T-helper 1 cell treated with Interleukin-12 subunit alpha and Interleukin-12 subunit beta and Interleukin-4 antibody, amounts not matched to agents 30 μg/mL and 1 μg/mL, for 36 hours (primary cell): ENCODE measurements around the gene ZNF101.
A peak's percentile ranks its signal among the peaks of the same experiment; 100 is the strongest.
"Not testable (repeated sequence)": the region's sequence is repeated elsewhere in the genome, so short reads cannot be mapped to it uniquely, and the experiment has no call there.

Experiments
- H3K27ac Mint-ChIP-seq: one replicate; pipeline ENCODE4 v1.8.0; 2021; ENCODE audit warnings: mild to moderate bottlenecking, mixed read lengths
- H3K27me3 Mint-ChIP-seq: one replicate; pipeline ENCODE4 v1.8.0; 2021; ENCODE audit warnings: low read depth, mixed read lengths
- H3K36me3 Mint-ChIP-seq: one replicate; pipeline ENCODE4 v1.8.0; 2021; ENCODE audit warnings: low read depth, mixed read lengths
- H3K4me1 Mint-ChIP-seq: one replicate; pipeline ENCODE4 v1.8.0; 2021; ENCODE audit warnings: low read depth, mixed read lengths
- H3K4me3 Mint-ChIP-seq: one replicate; pipeline ENCODE4 v1.8.0; 2021; ENCODE audit warnings: mild to moderate bottlenecking, moderate library complexity, mixed read lengths
- H3K9me3 Mint-ChIP-seq: one replicate; pipeline ENCODE4 v1.8.0; 2021; ENCODE audit warnings: mixed read lengths

The ZNF101 gene

GRCh38 chr19:19662344-19662743 lies 6.3 kb upstream of the ZNF101 start:
- Mint-ChIP-seq H3K9me3 (no peaks in the 10 kb centered on the region), H3K27ac (peak overlapping the region; percentile 90), H3K4me1 (peaks cover 20% of the 10 kb centered on the region), H3K36me3 (peaks cover 35% of the 10 kb centered on the region), H3K4me3 (peak overlapping the region; percentile 87), H3K27me3 (no peaks in the 10 kb centered on the region)

- Mint-ChIP-seq H3K9me3 (no peaks in the 10 kb centered on the region), H3K36me3 (peaks cover 31% of the 10 kb centered on the region), H3K4me3 (peak overlapping the region; percentile 87)
These were observed 5.8 kb upstream of the ZNF101 start for GRCh38 chr19:19662871-19663255.

GRCh38 chr19:19663256-19664120 lies 5.2 kb upstream of the ZNF101 start, which contains the start of gene ATP13A1:
Gene ATP13A1, minus strand, starts transcription at chr19:19663676. Its CDS starts 10 bp downstream, at chr19:19663666.
- peaks cover 4% of the 10 kb centered on the region for H3K9me3 Mint-ChIP-seq
- H3K27me3 Mint-ChIP-seq = no peaks in the 10 kb centered on the region
- peaks cover 30% of the 10 kb centered on the region for H3K36me3 Mint-ChIP-seq
- peak within 1 kb of the TSS; percentile 97 for H3K27ac Mint-ChIP-seq
- H3K4me3 Mint-ChIP-seq = peak within 1 kb of the TSS; percentile 92
- H3K4me1 Mint-ChIP-seq = peaks cover 24% of the 10 kb centered on the region

More at GRCh38 chr19:19662871-19663255, 5.8 kb upstream of the ZNF101 start:
- Mint-ChIP-seq H3K27me3 (no peaks in the 10 kb centered on the region), H3K4me1 (peaks cover 20% of the 10 kb centered on the region), H3K27ac (peak overlapping the region; percentile 90)

GRCh38 chr19:19665420-19665948 lies 3.2 kb upstream of the ZNF101 start:
- Mint-ChIP-seq H3K36me3 (peaks cover 39% of the 10 kb centered on the region), H3K27ac (peak overlapping the region; percentile 9), H3K4me1 (peaks cover 29% of the 10 kb centered on the region), H3K4me3 (peak overlapping the region; percentile 17)
- H3K9me3 Mint-ChIP-seq, H3K27me3 Mint-ChIP-seq: not testable (repeated sequence)

- peak overlapping the region; percentile 81 for H3K4me3 Mint-ChIP-seq
- no peaks in the 10 kb centered on the region for H3K27me3 Mint-ChIP-seq
- H3K36me3 Mint-ChIP-seq = peaks cover 55% of the 10 kb centered on the region
- H3K4me1 Mint-ChIP-seq = peaks cover 12% of the 10 kb centered on the region
- H3K9me3 Mint-ChIP-seq = peaks cover 35% of the 10 kb centered on the region
- peak overlapping the region; percentile 85 for H3K27ac Mint-ChIP-seq
These were observed 1.5 kb downstream of the ZNF101 start for GRCh38 chr19:19670070-19670551.

GRCh38 chr19:19672816-19673215 lies 4.2 kb downstream of the ZNF101 start:
- Mint-ChIP-seq H3K27me3 (no peaks in the 10 kb centered on the region), H3K36me3 (peaks cover 79% of the 10 kb centered on the region), H3K4me3 (no peak overlapping the region), H3K27ac (no peak overlapping the region), H3K4me1 (peaks cover 15% of the 10 kb centered on the region), H3K9me3 (peaks cover 57% of the 10 kb centered on the region)

- Mint-ChIP-seq H3K36me3 (peaks cover 87% of the 10 kb centered on the region), H3K4me3 (peak overlapping the region; percentile 10), H3K27me3 (no peaks in the 10 kb centered on the region), H3K4me1 (peaks cover 11% of the 10 kb centered on the region), H3K27ac (peak overlapping the region; percentile 26), H3K9me3 (peaks cover 65% of the 10 kb centered on the region)
These were observed 5.7 kb downstream of the ZNF101 start for GRCh38 chr19:19674315-19674714.

GRCh38 chr19:19677579-19677978 lies 8.9 kb downstream of the ZNF101 start:
- H3K36me3 Mint-ChIP-seq = peaks cover 84% of the 10 kb centered on the region
- H3K27me3 Mint-ChIP-seq = no peaks in the 10 kb centered on the region
- H3K4me1 Mint-ChIP-seq = peaks cover 3% of the 10 kb centered on the region
- H3K27ac Mint-ChIP-seq = no peak overlapping the region
- H3K9me3 Mint-ChIP-seq = peaks cover 64% of the 10 kb centered on the region
- no peak overlapping the region for H3K4me3 Mint-ChIP-seq

- Mint-ChIP-seq H3K27me3 (no peaks in the 10 kb centered on the region), H3K27ac (no peak overlapping the region)
These were observed 10.8 kb downstream of the ZNF101 start for GRCh38 chr19:19679176-19680073.

GRCh38 chr19:19686119-19686518 lies 17.5 kb downstream of the ZNF101 start:
- not testable (repeated sequence) for H3K4me1 Mint-ChIP-seq, H3K27ac Mint-ChIP-seq, H3K4me3 Mint-ChIP-seq, H3K27me3 Mint-ChIP-seq
- peaks cover 43% of the 10 kb centered on the region for H3K9me3 Mint-ChIP-seq
- peaks cover 45% of the 10 kb centered on the region for H3K36me3 Mint-ChIP-seq

More at GRCh38 chr19:19679176-19680073, 10.8 kb downstream of the ZNF101 start:
- Mint-ChIP-seq H3K4me1 (peaks cover 3% of the 10 kb centered on the region), H3K36me3 (peaks cover 87% of the 10 kb centered on the region), H3K9me3 (peaks cover 73% of the 10 kb centered on the region), H3K4me3 (no peak overlapping the region)

GRCh38 chr19:19686580-19686979 lies 17.9 kb downstream of the ZNF101 start:
- H3K36me3 Mint-ChIP-seq = peaks cover 40% of the 10 kb centered on the region
- no peaks in the 10 kb centered on the region for H3K4me1 Mint-ChIP-seq
- peaks cover 38% of the 10 kb centered on the region for H3K9me3 Mint-ChIP-seq
- H3K27ac Mint-ChIP-seq = no peak overlapping the region
- H3K4me3 Mint-ChIP-seq = no peak overlapping the region
- H3K27me3 Mint-ChIP-seq = no peaks in the 10 kb centered on the region

- Mint-ChIP-seq H3K27ac (no peak overlapping the region), H3K27me3 (no peaks in the 10 kb centered on the region), H3K4me1 (no peaks in the 10 kb centered on the region), H3K36me3 (peaks cover 39% of the 10 kb centered on the region), H3K9me3 (peaks cover 38% of the 10 kb centered on the region), H3K4me3 (no peak overlapping the region)
These were observed 18.5 kb downstream of the ZNF101 start for GRCh38 chr19:19687090-19687489.

GRCh38 chr19:19689023-19689422 lies 20.4 kb downstream of the ZNF101 start:
- H3K4me1 Mint-ChIP-seq, H3K4me3 Mint-ChIP-seq, H3K27ac Mint-ChIP-seq, H3K27me3 Mint-ChIP-seq: not testable (repeated sequence)
- peaks cover 21% of the 10 kb centered on the region for H3K36me3 Mint-ChIP-seq
- peaks cover 30% of the 10 kb centered on the region for H3K9me3 Mint-ChIP-seq

GRCh38 chr19:19691683-19692082 lies 23.0 kb downstream of the ZNF101 start:
- no peak overlapping the region for H3K27ac Mint-ChIP-seq
- H3K27me3 Mint-ChIP-seq = no peaks in the 10 kb centered on the region
- H3K4me3 Mint-ChIP-seq = no peak overlapping the region
- peaks cover 25% of the 10 kb centered on the region for H3K9me3 Mint-ChIP-seq
- peaks cover 9% of the 10 kb centered on the region for H3K36me3 Mint-ChIP-seq
- H3K4me1 Mint-ChIP-seq = no peaks in the 10 kb centered on the region
